Thoracic aorta (tissue), 2 donors: ENCODE measurements around the gene STIM1. TPM values are rescaled to one million over a fixed set of nuclear protein-coding genes. Genes with fewer than 3 reads are reported as not detected.

ENCODE experiments used
- ATAC-seq: fragments of 150-250 bp; one replicate; pipeline ENCODE4 v1.8.0; 2017; ENCODE audit warnings: low read depth; ENCODE audit not compliant: insufficient number of reproducible peaks, low FRiP score
- DNase-seq: peaks from one replicate; pipeline ENCODE4 v3.0.0-alpha.2; 2020; ENCODE audit warnings: low spot score
- H3K27ac ChIP-seq, 2 donors: fragments of 200-600 bp; sonication (generic); 1 replicate in 1 of 2; 2 replicates in 1 of 2; pipeline ENCODE4 v1.5.1; 2016; ENCODE audit warnings: mild to moderate bottlenecking in 2 of 2, moderate library complexity in 2 of 2
- H3K27me3 ChIP-seq: fragments of 200-600 bp; sonication (generic); replicated peaks from 2 replicates; pipeline ENCODE4 v1.6.0; 2016; ENCODE audit warnings: mild to moderate bottlenecking; ENCODE audit not compliant: insufficient read depth
- H3K36me3 ChIP-seq: fragments of 200-600 bp; sonication (generic); one replicate; pipeline ENCODE4 v1.5.1; 2016
- H3K4me1 ChIP-seq, 2 donors: fragments of 200-600 bp; sonication (generic); 1 replicate in 1 of 2; 2 replicates in 1 of 2; pipeline versions ENCODE4 v1.5.1 to v1.6.0; 2016; ENCODE audit warnings: low read depth in 2 of 2, mild to moderate bottlenecking in 1 of 2; ENCODE audit not compliant: control insufficient read depth in 1 of 2
- H3K4me3 ChIP-seq: fragments of 200-600 bp; sonication (generic); 2 replicates; pipeline ENCODE4 v1.5.1; 2016; ENCODE audit warnings: mild to moderate bottlenecking
- H3K9me3 ChIP-seq: fragments of 200-600 bp; sonication (generic); 2 replicates; pipeline ENCODE4 v1.5.1; 2016
- total RNA-seq, 2 donors: library from RNA; depleted of rRNA; stranded (reverse); fragments of >200 nt; gene quantifications; one replicate each; pipeline versions ENCODE4 v1.1.0 to v1.2.3, GENCODE V29; 2016
- TF ChIP-seq, protein P1 (sequence below): fragments of 200-600 bp; sonication (generic); IDR thresholded peaks from one replicate; pipeline ENCODE4 v1.5.1; 2019; ENCODE audit warnings: antibody characterized with exemption

STIM1 gene
- total RNA-seq, 2 donors from 2014 or later, result 53.8 to 63.0 TPM

GRCh38 chr11:3830730-3831129 is 24.7 kb upstream of the STIM1 start:
- no peak for DNase-seq
- peaks cover 26% of the 10 kb centered on the region for H3K36me3 ChIP-seq
- H3K27ac ChIP-seq, result no peak overlapping the region
- H3K4me3 ChIP-seq, result no peak overlapping the region
- H3K9me3 ChIP-seq, result no peaks in the 10 kb centered on the region
- no peak for ATAC-seq
- H3K4me1 ChIP-seq, result peaks cover 19 to 25% of the 10 kb centered on the region in 2 donors
- TF ChIP-seq, protein P1, sequence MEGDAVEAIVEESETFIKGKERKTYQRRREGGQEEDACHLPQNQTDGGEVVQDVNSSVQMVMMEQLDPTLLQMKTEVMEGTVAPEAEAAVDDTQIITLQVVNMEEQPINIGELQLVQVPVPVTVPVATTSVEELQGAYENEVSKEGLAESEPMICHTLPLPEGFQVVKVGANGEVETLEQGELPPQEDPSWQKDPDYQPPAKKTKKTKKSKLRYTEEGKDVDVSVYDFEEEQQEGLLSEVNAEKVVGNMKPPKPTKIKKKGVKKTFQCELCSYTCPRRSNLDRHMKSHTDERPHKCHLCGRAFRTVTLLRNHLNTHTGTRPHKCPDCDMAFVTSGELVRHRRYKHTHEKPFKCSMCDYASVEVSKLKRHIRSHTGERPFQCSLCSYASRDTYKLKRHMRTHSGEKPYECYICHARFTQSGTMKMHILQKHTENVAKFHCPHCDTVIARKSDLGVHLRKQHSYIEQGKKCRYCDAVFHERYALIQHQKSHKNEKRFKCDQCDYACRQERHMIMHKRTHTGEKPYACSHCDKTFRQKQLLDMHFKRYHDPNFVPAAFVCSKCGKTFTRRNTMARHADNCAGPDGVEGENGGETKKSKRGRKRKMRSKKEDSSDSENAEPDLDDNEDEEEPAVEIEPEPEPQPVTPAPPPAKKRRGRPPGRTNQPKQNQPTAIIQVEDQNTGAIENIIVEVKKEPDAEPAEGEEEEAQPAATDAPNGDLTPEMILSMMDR, result no peak
- H3K27me3 ChIP-seq, result no peaks in the 10 kb centered on the region

- DNase-seq (no peak), ATAC-seq (no peak)
- TF ChIP-seq, protein P1, result no peak
- no peaks in the 10 kb centered on the region for H3K9me3 ChIP-seq
- H3K36me3 ChIP-seq, result peaks cover 23% of the 10 kb centered on the region
- H3K4me1 ChIP-seq, result peaks cover 22 to 25% of the 10 kb centered on the region in 2 donors
- H3K27ac ChIP-seq, result no peak overlapping the region
- H3K4me3 ChIP-seq, result no peak overlapping the region
- H3K27me3 ChIP-seq, result no peaks in the 10 kb centered on the region
Observed at GRCh38 chr11:3831378-3832239, 23.9 kb upstream of the STIM1 start.

DNA sequence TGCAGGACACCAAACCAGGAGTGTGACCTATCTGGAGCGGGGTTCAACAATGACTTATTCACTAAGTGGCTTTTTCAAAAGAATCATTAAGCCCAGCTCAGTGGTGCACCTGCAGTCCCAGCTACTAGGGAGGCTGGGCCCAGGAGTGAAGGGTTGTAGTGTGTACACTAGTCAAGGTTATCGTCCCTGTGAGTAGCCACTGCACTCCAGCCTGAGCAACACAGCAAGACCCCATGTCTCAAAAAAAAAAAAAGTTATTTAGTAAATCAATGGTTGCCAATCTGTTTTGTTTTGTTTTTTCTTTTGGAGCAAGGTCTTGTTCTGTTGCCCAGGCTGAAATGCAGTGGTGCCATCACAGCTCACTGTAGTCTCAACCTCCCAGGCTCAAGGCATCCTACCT is 22.6 kb upstream of the STIM1 start:
- no peak for DNase-seq
- TF ChIP-seq, protein P1, result no peak
- Histone ChIP-seq H3K4me3 (no peak overlapping the region), H3K27ac (no peak overlapping the region), H3K27me3 (no peaks in the 10 kb centered on the region), H3K9me3 (no peaks in the 10 kb centered on the region), H3K36me3 (peaks cover 11% of the 10 kb centered on the region), H3K4me1 (peaks cover 29 to 35% of the 10 kb centered on the region in 2 donors)
- no peak for ATAC-seq

- TF ChIP-seq, protein P1, result no peak
- Histone ChIP-seq H3K27me3 (no peaks in the 10 kb centered on the region), H3K4me1 (peaks cover 29 to 39% of the 10 kb centered on the region in 2 donors), H3K9me3 (no peaks in the 10 kb centered on the region), H3K4me3 (no peak overlapping the region), H3K36me3 (peaks cover 6% of the 10 kb centered on the region), H3K27ac (no peak overlapping the region)
- DNase-seq, result no peak
- ATAC-seq, result no peak
Observed at GRCh38 chr11:3833449-3833848, 22.0 kb upstream of the STIM1 start.

DNA sequence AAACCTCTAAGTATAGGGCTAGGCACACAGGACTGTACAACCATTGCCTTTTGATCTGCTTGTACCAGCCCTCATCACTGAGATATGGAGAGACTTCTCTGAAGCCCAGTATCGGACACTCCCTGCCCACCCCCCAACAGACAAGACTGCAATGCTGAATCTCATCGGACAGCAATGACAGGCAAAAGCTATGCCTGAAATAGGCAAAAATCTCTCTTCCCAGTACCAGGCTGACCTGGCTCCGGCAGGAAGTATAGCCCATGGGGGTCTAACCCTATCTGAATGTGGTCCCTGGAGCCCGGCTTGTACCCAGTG is 21.2 kb upstream of the STIM1 start:
- Histone ChIP-seq H3K36me3 (peaks cover 6% of the 10 kb centered on the region), H3K27me3 (no peaks in the 10 kb centered on the region), H3K27ac (no peak overlapping the region), H3K4me1 (peaks cover 29 to 47% of the 10 kb centered on the region in 2 donors), H3K4me3 (no peak overlapping the region), H3K9me3 (no peaks in the 10 kb centered on the region)
- TF ChIP-seq, protein P1, result no peak
- DNase-seq, result no peak
- ATAC-seq, result no peak
